GM12873 (cell line): ENCODE data around the gene VAMP5.

Experiments
- CTCF ChIP-seq: IDR thresholded peaks from 2 replicates; pipeline ENCODE4 v1.5.1; 2012; ENCODE audit warnings: low read depth, mild to moderate bottlenecking, moderate library complexity, low read length, control low read depth; ENCODE audit not compliant: insufficient read depth; ENCODE audit errors: missing control alignments

The VAMP5 gene

GRCh38 chr2:85548608-85548900, 35.7 kb upstream of the VAMP5 start:
- no peak for TF ChIP-seq CTCF

DNA sequence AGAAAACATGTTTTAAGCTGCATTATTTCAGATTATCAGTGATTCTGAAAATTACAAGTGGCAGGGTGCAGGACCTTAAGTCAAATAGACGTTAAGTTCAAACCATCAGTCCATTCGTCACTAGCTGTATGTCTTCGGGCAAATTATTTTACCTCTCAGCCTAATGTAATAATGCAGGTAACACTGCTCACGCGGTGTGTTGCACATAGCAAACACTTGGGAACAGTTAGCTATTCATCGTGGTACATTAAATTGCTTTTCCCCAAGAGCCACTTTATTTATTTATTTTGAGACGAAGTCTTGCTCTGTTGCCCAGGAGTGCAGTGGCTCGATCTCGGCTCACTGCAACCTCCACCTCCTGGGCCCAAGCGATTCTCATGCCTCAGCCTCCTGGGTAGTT, 35.1 kb upstream of the VAMP5 start:
- no peak for TF ChIP-seq CTCF

- TF ChIP-seq CTCF = no peak
These were observed 34.4 kb upstream of the VAMP5 start for GRCh38 chr2:85549826-85550225.

- TF ChIP-seq CTCF = no peak
These were observed 33.7 kb upstream of the VAMP5 start for GRCh38 chr2:85550486-85550885.

DNA sequence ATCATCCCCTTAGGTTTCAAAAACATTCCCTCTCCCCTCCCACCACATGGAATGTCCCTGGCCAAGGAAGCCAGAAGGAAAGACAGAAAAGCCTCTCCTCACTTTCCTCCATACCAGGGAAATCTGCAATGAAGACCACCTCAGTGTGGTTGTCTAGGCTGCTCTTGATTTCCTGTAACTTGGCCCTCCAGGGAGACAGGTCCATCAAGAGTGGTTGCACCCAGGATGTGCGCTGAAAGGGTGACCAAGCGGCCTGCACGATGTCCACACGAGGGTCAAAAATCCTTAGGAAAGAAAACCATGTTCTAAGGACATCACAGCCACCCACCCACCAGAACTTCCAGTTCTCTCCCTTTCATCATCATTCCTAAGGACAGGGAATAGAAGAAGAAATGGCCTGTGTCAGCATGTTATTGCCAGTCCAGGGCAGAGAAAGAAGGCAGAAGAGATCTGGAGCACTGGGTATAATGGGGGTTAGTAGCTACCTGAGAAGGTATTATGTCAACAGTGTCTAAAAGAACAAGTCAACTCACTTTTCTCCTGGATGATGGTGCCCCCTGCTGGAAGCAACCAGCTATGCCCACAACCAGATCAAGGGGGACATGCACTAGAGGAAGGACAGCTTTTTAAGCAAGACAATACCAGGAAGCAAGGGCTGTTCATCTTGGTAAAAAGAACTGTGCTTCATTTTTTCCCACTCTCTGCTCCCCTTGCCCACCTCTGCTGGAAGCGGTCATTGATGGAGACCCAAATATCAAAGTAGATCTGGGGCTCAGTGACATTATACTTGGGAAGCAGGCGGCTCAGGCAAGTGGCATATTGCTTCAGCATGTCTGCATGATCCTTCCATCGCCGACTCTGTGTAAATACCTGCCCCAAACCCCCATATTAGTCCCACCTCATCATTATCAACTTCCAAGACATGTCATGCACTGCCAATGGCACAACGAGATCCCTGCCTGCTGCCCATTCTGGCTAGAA, 32.2 kb upstream of the VAMP5 start:
- TF ChIP-seq CTCF = peak; percentile 92

GRCh38 chr2:85553184-85553583, 31.0 kb upstream of the VAMP5 start:
- TF ChIP-seq CTCF = no peak

DNA sequence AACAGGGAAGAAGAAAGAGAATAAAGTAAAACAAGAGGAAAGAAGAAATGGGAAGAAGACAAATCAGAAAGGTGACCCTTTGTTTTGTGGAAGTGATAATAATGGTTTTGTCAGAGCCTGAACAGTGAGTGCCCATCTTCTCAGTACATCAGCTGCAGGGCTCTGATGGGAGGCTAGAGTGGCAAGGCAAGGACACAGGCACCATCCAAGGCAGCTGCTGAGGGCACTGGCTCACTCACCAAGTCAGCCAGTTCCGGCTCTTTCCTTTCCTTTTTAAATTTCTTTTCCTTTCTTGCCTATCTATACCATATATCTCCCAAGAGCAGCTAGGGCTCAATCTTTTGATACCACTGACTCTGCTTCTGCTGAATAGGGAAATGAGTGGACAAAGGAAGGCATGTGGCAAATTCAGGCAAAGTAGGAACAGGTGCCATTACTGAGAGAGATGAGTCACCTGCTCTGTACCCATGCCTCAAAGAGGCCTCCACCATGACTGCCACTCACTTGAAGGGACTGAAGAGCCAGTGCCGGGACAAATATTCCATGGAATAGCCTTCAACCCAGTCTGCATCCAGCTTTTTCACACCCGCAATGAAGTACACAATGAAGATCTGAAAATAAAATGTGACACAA, 29.1 kb upstream of the VAMP5 start:
- TF ChIP-seq CTCF = no peak
